HG02588 (cell line): ENCODE results near the gene LRRC74A.
"Not testable (repeated sequence)": the region's sequence is repeated elsewhere in the genome, so short reads cannot be mapped to it uniquely, and the experiment has no call there.

ENCODE experiments used
- ATAC-seq: cut with Tn5 transposase; IDR thresholded peaks from one replicate; pipeline ENCODE4 v1.9.1; 2021; ENCODE audit warnings: mild to moderate bottlenecking, moderate library complexity; ENCODE audit not compliant: unreplicated experiment

The LRRC74A gene

DNA sequence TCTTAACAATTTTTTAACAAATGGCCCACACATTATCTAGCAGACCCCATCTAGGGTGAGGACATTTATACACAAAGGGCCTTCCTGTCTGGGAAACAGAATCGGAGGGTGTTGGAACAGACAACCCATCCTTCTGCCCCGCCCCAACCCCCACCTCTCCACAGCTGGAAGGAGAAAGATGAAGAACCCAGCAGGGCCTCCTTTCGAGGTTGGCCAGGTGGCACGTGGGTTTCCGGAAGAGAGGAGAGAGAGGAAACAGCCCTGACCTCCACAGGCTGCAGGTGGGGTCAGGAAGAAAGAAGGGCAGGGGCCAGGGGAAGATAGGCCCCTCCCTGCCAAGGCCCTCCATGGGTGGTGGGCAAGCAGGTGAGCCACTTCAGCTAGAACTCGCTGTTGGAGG lies 57.2 kb downstream of the LRRC74A start:
- ATAC-seq, result no peak

DNA sequence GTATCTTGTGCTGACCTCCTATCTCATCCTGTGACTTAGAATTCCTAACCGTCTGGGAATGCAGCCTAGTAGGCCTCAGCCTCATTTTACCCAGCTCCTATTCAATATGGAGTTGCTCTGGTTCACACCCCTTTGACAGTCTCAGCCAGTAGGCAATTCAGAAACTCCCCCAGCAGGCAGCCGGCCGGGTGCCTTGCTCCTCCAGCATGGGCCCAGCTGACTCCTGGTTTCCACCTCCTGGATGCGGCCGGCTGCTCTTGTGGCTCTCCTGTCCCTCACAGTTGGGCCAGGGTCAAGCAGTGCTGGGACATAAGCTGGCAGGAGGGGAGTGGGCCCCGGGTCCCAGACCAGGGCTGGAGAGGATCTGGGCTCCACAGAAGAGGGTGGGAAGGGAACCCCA lies 58.2 kb downstream of the LRRC74A start:
- ATAC-seq, result no peak

DNA sequence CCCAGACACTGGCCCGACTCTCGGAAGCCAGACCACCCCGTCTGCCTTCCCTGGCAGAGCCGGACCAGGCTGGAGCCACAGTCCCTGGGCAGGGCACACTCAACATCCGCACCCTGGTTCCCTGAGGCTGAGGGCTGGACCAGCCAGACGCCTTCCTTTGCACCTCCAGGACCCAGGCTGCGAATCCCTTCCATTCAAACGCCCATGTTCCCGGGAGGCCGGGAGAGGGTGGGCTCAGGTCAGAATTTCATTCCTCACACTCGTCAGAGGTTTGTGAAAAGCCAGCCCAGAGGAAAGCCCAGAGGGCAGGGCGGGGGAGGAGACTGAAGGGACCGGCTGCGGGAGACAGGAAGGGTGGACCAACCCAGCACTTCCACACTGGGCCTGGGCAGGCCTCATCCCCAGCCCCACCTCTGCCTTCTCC lies 58.7 kb downstream of the LRRC74A start:
- ATAC-seq, result no peak

DNA sequence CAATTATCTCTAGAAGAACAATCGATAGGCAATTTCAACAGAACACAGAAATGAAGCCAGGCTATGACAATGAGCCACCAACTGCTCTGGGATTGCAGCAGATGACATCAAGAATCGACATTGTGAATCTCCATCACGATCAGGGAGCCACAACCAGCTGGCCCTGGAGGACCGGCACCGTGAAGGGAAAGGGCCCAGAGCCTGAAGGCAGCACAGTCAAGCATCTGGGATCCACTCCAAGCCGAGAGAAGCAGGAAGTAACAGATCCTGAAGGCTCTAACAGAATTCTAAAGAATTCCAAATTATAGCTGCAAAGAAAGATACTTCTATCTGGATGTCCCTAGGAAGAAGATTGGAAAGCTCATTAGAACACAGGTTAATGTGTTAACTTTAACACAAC lies 61.0 kb downstream of the LRRC74A start:
- no peak for ATAC-seq

DNA sequence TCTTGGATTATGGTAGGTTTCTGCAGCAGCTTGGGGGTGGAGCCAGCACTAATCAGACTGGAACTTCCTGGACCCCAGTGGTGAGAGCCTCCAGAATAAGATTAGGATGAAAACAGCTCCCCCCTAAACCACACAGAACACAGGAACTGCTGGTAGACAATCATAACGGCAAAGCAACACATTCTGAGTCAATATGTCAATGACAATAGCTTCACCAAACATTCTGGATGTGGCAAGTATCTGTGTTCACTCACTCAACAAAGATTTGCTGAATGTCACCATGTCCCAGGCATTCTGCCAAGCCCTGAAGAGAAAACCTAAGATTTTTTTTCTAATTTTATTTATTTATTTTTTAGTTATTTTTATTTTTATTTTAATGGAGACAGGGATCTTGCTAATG lies 65.2 kb downstream of the LRRC74A start:
- ATAC-seq, result no peak

DNA sequence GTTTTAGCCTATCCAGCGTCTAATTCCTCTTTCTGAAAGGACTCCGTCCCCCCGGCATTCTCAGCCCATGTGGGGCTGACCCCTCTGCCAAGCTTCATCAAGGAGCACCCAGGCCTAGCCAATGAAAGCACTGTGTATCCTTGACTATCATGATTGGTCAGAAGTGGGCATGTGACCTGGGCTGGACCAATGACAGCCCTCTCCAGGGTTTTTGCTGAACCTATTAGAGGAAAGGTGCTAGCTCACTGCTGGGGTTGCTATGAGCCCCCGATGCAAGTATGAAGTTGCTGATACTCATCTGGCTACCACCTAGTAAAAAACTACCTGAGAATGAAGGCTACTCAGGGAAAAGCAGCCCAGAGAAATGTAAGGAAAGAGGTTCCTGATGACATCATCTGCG lies 68.1 kb downstream of the LRRC74A start:
- no peak for ATAC-seq

DNA sequence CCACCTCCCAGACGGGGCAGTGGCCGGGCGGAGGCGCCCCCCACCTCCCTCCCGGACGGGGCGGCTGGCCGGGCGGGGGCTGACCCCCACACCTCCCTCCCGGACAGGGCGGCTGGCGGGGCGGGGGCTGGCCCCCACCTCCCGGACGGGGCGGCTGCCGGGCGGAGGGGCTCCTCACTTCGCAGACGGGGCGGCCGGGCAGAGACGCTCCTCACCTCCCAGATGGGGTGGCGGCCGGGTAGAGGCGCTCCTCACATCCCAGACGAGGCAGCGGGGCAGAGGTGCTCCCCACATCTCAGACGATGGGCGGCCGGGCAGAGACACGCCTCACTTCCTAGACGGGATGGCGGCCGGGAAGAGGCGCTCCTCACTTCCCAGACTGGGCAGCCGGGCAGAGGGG lies 71.8 kb downstream of the LRRC74A start:
- ATAC-seq, result not testable (repeated sequence)

DNA sequence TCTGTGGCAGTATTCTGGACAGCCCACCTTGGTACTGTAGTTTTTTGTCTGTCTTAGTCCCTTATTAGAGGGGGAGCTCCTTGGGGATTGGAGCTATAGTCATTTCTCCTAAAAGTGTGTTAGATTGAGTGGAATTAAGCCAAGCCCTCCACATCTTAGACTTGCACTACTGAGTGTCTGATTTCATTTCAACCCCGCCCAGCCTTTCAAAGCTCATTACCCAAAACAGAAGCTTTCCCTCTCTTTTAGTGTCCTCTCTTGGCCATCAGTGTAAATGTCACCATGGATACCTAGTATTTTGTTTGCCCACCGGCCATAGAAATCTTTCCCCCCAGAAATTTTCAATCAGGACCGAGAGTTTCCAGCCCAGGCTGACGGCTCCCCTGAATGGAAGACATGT lies 74.5 kb downstream of the LRRC74A start:
- ATAC-seq, result no peak

DNA sequence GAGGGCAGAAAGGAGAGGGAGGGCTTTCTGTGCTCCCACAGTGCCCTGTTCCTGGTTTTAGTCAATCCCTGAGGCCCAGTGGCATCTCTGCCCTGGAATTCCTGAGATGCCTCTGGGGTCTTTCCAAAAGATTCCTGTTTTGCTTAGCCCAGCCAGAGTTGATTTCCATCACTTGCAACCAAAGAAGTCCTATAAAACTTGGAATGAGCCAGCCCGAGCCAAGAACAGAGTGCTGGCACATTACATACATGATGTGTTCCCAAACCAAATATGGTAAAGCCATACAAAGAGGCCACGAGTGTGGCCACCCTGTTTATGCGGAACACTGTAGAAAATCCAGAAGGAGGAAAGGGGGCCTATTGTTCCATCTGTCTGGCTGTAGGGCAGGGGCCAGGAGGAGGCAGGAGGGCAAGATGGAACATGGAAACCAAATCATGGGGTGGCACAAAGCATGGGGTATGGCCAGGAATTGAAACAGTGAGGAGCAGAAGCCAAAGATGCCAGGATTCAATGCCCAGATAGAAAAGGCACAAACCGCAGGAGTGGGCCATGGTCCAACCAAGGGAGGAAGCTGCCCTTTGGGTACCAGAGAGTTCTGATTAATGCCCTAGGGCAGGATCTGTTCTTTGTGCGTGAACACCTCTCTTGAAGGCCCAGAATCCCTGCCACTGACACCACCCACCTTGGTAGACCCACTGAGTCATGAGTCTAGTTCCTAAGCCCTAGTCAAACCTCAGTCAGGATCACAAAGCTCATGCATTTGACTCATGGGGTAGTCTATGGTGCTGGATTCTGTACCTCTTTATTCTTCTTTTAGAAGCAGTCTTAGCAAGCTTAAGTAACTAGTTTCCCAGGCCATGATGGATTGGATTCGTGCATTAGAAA lies 75.2 kb downstream of the LRRC74A start:
- ATAC-seq, result no peak

DNA sequence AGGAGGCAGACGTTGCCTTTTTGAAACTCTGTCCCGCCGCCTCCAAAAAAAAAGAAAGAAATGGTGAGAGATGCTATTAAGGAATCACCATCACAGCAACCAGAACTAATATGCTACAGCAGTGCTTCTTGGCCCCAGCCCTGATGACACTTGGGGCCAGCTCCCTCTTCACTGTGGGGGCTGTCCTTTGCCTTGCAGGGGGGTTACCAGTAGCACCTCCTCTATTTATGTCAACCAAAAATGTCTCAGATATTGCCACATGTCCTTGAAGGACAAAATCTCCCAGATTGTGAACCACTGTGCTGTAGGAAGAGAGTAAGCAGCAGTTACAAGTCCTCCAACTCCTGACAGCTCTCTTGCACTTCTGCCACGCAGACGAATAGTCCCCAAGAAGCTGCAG lies 76.4 kb downstream of the LRRC74A start:
- ATAC-seq, result no peak

DNA sequence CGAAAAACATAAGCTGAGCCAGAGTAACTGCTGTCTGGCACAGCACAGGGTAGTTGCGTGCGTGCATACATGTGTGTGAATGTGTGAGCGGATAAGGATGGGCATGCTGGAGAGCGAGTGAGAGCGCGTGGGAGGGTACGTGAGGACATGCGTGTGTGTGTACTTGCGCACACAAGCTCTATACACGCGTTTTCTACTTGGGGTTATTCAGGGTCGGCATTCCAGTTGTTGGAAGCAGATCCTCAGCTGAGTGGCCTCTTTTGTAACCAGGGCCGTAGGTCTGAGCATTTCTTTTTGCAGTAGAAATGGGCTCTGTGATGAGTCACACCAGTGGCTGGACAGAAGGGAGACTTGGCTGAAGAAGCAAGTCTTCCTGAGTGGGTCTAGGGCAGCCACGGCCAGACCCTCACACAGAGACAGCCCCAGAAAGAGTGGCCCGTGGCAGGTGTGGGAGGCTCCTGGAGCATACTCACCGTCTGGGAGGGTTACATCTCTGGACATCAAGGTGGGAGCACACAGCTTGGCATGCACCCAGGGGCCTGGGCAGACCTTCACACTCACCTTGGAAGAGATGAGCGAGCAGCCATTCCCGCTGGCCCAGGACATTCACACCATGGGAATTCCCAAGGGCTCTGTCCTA lies 78.0 kb downstream of the LRRC74A start:
- no peak for ATAC-seq

DNA sequence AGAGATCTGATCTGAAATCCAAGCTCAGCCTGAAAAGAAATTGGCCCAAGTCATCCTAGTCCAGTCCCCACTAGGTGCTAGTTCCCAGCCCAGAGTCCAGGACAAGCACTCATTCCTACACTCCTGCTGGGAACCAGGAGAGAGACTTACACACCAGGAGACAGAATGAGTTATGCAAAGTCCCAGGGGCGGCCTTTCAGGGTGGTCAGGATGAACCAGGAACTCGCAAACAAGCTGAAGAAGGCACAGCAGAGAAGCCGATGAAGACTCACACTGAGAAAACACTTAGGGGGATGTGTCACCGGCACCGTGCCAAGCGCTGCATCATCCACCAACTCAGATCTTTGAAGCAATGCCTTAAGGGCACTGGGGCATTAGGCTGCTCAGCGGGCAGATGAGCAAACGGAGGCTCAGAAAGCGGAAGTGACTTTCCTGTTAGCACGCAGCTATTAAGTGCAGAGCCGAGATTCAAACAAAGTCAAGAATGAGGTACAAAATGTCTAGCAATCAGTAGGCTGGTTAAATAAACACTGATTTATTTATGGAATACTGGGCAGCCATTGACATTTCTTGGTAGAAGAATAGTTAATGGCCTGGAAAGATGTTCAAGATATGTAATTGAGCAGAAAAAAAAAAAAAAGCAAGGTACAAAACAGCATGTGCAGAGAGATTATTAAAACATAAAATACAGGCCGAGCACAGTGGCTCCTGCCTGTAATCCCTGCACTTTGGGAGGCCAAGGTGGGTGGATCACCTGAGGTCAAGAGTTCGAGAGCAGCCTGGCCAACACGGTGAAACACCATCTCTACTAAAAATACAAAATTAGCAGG lies 78.7 kb downstream of the LRRC74A start:
- peak; percentile 73 for ATAC-seq

DNA sequence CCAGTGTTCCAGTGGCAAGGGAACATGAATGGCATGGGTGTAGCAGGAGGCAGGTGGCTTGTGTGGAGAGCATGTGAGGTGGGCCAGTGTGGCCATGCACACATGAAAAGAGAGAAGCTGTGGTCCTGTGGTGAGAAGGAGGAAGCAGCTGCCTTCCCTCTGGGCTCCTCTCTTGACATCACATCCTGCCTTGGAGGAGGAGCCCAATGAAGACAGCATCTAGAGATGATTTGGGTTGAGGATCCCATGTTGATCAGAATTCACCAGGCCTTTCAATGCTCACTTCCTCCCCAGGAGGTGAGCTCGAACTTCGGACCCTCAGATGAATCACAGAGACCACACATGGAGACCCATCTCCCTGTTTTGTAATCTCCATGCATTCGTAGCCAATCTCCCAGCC lies 82.6 kb downstream of the LRRC74A start:
- ATAC-seq, result no peak

DNA sequence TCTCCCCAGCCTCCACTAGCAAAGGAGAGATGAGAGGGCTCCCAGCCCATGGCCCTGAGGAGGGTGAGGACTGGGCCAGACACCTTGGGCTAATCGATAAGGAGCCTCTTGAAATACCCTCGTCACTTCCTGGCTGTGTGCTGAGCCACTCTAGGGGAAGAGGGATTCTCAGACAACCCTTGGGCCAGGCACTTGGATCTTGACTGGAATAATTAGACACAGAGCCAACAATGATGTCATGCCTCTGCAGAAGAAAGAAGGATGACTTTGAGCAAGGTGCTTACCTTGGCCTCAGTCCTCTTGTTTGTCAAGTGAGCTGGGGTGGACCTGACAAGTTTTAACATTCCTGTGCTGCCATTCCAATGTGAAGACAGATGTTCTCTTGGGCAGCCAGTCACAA lies 83.1 kb downstream of the LRRC74A start:
- no peak for ATAC-seq

DNA sequence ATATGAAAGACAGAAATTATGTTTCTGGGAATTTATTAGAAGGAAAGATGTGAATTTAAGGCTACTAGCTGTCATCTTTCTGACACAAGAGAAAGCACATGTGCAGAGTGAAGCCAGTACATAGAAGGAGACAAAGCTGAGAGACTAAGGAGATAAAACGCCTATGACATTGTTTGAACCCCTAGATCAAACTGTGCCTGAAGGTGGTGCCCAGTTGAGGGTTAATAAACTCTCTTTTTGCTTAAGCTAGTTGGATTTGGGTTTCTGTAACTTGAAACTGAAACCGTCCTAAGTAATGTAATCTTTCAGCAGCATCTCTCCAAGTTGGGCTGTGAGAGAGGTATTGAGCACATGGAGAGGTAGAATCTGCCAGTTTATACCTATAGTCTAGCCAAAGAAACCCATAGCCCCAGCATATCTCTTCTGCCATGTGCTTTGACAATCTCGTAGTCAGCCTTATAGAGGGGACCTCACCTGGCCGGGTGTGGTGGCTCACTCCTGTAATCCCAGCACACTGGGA lies 84.2 kb downstream of the LRRC74A start:
- ATAC-seq, result no peak

DNA sequence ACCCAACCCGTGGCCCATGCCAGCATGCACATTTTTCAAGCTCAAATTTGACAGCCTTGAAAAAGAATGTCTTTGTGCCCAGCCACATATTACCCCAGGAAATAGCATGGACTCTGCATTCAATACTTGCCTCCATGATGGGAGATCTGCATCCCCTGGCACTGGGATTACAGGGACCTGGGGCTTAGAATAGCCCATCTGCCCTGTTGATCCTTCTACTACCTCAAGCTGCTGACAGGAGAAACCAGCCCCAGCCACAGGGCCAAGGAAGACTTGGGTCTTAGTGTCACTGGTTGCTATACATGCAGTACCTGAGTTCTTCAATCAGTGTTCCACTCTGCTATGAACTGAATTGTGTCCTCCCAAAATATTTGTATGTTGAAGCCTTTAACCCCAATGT lies 85.3 kb downstream of the LRRC74A start:
- no peak for ATAC-seq

DNA sequence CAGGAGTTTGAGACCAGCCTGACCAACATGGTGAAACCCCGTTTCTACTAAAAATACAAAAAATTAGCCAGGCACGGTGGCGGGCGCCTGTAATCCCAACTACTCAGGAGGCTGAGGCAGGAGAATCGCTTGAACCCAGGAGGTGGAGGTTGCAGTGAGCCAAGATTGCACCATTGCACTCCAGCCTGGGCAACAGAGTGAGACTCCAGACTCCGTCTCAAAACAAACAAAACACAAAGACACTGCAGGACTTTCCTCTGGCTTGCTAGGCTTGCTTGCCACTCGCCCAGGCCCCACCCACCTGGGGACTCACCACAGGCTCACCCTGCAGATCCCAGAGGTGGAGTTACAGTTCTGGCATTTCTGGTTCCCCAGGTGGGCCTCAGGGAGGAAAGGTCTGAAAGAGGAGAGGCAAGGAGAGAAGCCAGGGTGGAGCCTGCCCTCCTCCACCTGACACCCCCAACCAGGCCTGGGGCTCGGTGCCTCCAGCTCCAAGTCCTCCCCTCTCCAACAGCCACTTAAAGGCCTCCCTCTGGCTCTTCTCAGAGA lies 88.4 kb downstream of the LRRC74A start:
- ATAC-seq, result not testable (repeated sequence)

DNA sequence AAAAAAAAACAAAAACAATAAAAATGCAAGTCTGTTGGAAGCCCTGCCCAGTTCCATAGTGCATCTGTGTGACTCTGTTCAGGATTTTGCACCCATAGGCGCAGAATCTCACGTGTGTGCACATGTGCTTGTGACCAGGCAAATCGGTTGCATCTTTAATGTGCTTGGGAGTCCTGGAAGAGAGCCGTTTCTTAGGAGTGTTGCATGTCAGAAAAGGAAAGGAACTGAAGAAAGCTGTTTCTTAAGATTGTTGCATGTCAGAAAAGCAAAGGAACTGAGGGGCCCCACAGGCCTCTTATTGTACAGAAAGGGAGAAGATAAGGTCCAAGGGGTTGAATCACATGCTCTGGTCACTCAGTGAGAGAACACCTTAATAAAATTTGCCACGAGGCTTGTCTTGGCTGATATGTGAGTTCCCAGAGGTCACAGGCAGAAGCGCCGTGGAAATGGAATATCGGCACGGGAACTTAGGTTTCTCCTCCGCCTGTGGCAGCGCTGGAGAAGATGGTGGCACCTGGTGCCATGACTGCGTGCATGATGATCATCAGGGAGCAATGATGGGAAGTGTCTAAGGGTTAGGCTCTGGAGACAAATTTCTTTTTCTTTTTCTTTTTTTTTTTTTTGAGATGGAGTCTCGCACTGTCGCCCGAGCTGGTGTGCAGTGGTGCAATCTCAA lies 90.0 kb downstream of the LRRC74A start:
- ATAC-seq, result no peak

DNA sequence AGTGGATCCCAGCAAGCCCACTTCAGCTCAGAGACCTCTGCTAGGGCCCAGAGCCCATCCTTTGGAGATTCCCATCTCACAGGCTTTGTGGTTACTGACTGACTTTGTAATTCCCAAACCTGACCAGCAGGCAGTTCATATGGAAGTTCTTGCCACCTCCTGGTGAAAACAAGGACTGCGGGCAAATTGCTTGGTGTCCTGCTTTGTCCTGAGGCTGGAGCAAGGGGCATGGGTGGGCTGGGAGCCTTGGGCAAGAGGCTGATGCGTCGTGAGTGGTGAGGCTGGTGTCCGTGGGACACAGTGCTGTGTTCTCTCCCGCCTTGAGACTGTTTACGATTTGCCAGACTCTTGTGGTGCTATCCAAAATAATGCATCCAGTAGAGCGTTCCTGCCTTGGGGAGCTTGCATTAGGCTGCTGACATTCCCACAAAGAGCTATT lies 91.0 kb downstream of the LRRC74A start:
- ATAC-seq, result no peak

DNA sequence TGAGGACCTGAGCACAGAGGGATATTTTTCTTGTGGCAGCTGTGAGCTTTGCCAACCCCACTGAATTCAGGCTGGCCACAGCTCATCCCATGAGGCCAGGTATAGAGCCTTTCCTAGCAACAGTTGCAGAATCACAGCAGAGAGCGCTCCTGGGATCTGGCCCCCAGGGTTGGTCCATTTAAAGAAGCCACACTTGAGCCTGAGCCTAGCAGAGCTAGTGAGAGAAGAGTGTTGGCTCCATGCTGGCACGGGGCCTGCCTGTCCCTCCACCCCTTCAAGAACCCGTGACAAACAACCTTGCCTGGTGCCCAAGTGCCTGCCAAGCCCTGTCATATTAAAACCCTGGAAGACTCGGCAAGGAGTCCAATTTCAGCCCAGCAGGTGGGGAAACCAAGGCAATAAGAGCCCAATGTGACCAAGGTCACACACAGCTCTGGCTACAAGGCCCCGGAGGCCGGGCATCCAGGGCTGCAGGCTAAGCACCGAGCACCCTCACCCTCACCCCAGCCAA lies 91.6 kb downstream of the LRRC74A start:
- ATAC-seq, result no peak
